HepG2 (cell line): ENCODE measurements around the gene HOXD9. TPM values are rescaled to one million over a fixed set of nuclear protein-coding genes. Genes with fewer than 3 reads are reported as not detected.

ENCODE experiments used
- DR1 ChIP-seq: sonication (generic); formaldehyde crosslinking; IDR thresholded peaks from 2 replicates; pipeline ENCODE4 v1.8.0; 2021; ENCODE audit warnings: mild to moderate bottlenecking, missing genetic modification reagents, inconsistent platforms
- DRAP1 ChIP-seq: IDR thresholded peaks from 2 replicates; pipeline ENCODE4 v1.6.1; 2016; ENCODE audit warnings: missing genetic modification reagents, missing compliant biosample characterization
- EZH2 ChIP-seq: conservative IDR thresholded peaks from 2 replicates; pipeline ENCODE4 v1.6.1; 2012; ENCODE audit warnings: mild to moderate bottlenecking, low read depth, low read length, moderate library complexity
- HDAC2 ChIP-seq: sonication (generic); formaldehyde crosslinking; IDR thresholded peaks from 2 replicates; pipeline ENCODE4 v1.4.0; 2020; ENCODE audit warnings: missing genetic modification reagents
- PHF21A ChIP-seq: sonication (generic); formaldehyde crosslinking; IDR thresholded peaks from 2 replicates; pipeline ENCODE4 v1.5.0; 2020; ENCODE audit warnings: mild to moderate bottlenecking, missing genetic modification reagents
- SOX6 ChIP-seq, 2 experiments: fragments of 450-650 bp in 1 of 2; sonication (generic) in 1 of 2; formaldehyde crosslinking in 1 of 2; IDR thresholded peaks; 2 replicates each; pipeline versions ENCODE4 v1.4.0 to v1.6.1; 2017 to 2020; ENCODE audit warnings: antibody characterized with exemption in 1 of 2, mild to moderate bottlenecking in 1 of 2, missing genetic modification reagents in 1 of 2
- SP2 ChIP-seq: sonication (generic); formaldehyde crosslinking; IDR thresholded peaks from 2 replicates; pipeline ENCODE4 v1.5.1; 2020; ENCODE audit warnings: mild to moderate bottlenecking, missing genetic modification reagents
- USF2 ChIP-seq, 2 experiments: sonication (generic) in 1 of 2; formaldehyde crosslinking in 1 of 2; IDR thresholded peaks; 2 replicates each; pipeline versions ENCODE4 v1.5.1 to v1.6.1; 2011 to 2020; ENCODE audit warnings: borderline replicate concordance in 1 of 2, low read depth in 1 of 2, low read length in 1 of 2, mild to moderate bottlenecking in 1 of 2, missing genetic modification reagents in 1 of 2, moderate library complexity in 1 of 2
- ZFP82 ChIP-seq: sonication (generic); formaldehyde crosslinking; IDR thresholded peaks from 2 replicates; pipeline ENCODE4 v1.5.1; 2020; ENCODE audit warnings: mild to moderate bottlenecking, missing genetic modification reagents, borderline replicate concordance
- ZNF180 ChIP-seq: sonication (generic); formaldehyde crosslinking; IDR thresholded peaks from 2 replicates; pipeline ENCODE4 v1.4.0; 2020; ENCODE audit warnings: low read depth, missing genetic modification reagents, borderline replicate concordance
- ZNF280D ChIP-seq: sonication (generic); formaldehyde crosslinking; IDR thresholded peaks from 2 replicates; pipeline ENCODE4 v1.5.1; 2020; ENCODE audit warnings: mild to moderate bottlenecking, missing genetic modification reagents
- ZNF569 ChIP-seq: sonication (generic); formaldehyde crosslinking; IDR thresholded peaks from 2 replicates; pipeline ENCODE4 v1.5.0; 2020; ENCODE audit warnings: mild to moderate bottlenecking, missing genetic modification reagents, moderate library complexity, borderline replicate concordance
- ZNF652 ChIP-seq: IDR thresholded peaks from 2 replicates; pipeline ENCODE4 v1.6.1; 2016; ENCODE audit warnings: low read depth, borderline replicate concordance
- ZNF670 ChIP-seq: sonication (generic); formaldehyde crosslinking; IDR thresholded peaks from 2 replicates; pipeline ENCODE4 v1.8.0; 2022; ENCODE audit warnings: mild to moderate bottlenecking, missing genetic modification reagents, borderline replicate concordance
- ZNF687 ChIP-seq: sonication (generic); formaldehyde crosslinking; IDR thresholded peaks from 2 replicates; pipeline ENCODE4 v1.5.1; 2020; ENCODE audit warnings: mild to moderate bottlenecking, missing genetic modification reagents, moderate library complexity
- polyA plus RNA-seq, 8 experiments: library from polyadenylated mRNA; depleted of rRNA in 3 of 8; stranded (reverse) in 7 of 8; unstranded in 1 of 8; fragments of >200 nt; fragmentation: Illumina TruSeq in 4 of 8; extraction: Trizol in 4 of 8; gene quantifications; 2 replicates each; pipeline versions ENCODE4 v1.2.1 to v1.2.3, GENCODE V29; 2011 to 2016; ENCODE audit warnings: low read depth in 4 of 8, missing spikeins in 1 of 8, mixed read lengths in 1 of 8; ENCODE audit not compliant: insufficient read depth in 1 of 8
- total RNA-seq, 5 experiments: library from RNA; depleted of rRNA; stranded (reverse); fragments of >200 nt; fragmentation: Illumina TruSeq; extraction: Trizol; gene quantifications; 2 replicates each; pipeline ENCODE4 v1.2.3, GENCODE V29; 2016; ENCODE audit warnings: low read depth in 1 of 5
- TF ChIP-seq, protein P1 (sequence below): sonication (generic); formaldehyde crosslinking; IDR thresholded peaks from 2 replicates; pipeline ENCODE4 v1.5.1; 2020; ENCODE audit warnings: missing genetic modification reagents, mild to moderate bottlenecking, borderline replicate concordance

Gene HOXD9
- total and polyA plus RNA-seq, 2 of the 13 experiments (the other 11 are each of a cell fraction or from before 2014, with no cell fraction given), result not detected

GRCh38 chr2:176160251-176160985, 37.9 kb downstream of the HOXD9 start (continued):
- TF ChIP-seq EZH2 (peak; percentile 21; the same call in 1 of the 2 replicates), ZNF180 (CRISPR knock-in tag) (no peak), ZNF687 (CRISPR knock-in tag) (peak; percentile 3; the same call in 1 of the 2 replicates), ZNF569 (0 out of 2 replicates have a peak, but pooled peaks have one; percentile 59), DRAP1 (no peak), HDAC2 (no peak), ZNF670 (no peak), USF2 (IDR thresholded peaks at IDR 0.05; ENCODE audit: low read depth, low read length) (no peak), USF2 (CRISPR knock-in tag; IDR thresholded peaks at IDR 0.05; ENCODE audit: borderline replicate concordance) (peak; percentile 50; the same call in 1 of the 2 replicates), ZFP82 (no peak), PHF21A (CRISPR knock-in tag) (0 out of 2 replicates have a peak, but pooled peaks have one; percentile 31), ZNF280D (CRISPR knock-in tag) (no peak), SP2 (CRISPR knock-in tag) (0 out of 2 replicates have a peak, but pooled peaks have one; percentile 13), SOX6 (IDR thresholded peaks at IDR 0.05) (no peak), SOX6 (CRISPR knock-in tag; IDR thresholded peaks at IDR 0.05) (no peak), ZNF652 (CRISPR knock-in tag) (no peak), DR1 (CRISPR knock-in tag) (no peak)
- TF ChIP-seq, protein P1, sequence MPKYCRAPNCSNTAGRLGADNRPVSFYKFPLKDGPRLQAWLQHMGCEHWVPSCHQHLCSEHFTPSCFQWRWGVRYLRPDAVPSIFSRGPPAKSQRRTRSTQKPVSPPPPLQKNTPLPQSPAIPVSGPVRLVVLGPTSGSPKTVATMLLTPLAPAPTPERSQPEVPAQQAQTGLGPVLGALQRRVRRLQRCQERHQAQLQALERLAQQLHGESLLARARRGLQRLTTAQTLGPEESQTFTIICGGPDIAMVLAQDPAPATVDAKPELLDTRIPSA (CRISPR knock-in tag), result 0 out of 2 replicates have a peak, but pooled peaks have one; percentile 30
